ENCODE data around the gene UNKL. TPM values are rescaled to one million over a fixed set of nuclear protein-coding genes. Genes with fewer than 3 reads are reported as not detected.
"Not testable (repeated sequence)": the region's sequence is repeated elsewhere in the genome, so short reads cannot be mapped to it uniquely, and the experiment has no call there.

Gene UNKL
- total RNA-seq, 1 donor from 2014 or later = 14.5 TPM

GRCh38 chr16:1341495-1342420, 72.7 kb downstream of the UNKL start:
- DNase-seq (ENCODE audit: low spot score) = no peak

- no peak for DNase-seq (ENCODE audit: low spot score)
Observed at GRCh38 chr16:1340730-1341494, 73.6 kb downstream of the UNKL start.

- no peak for DNase-seq (ENCODE audit: low spot score)
Observed at GRCh38 chr16:1338855-1339675, 75.4 kb downstream of the UNKL start.

GRCh38 chr16:1338119-1338730, 76.3 kb downstream of the UNKL start:
- DNase-seq (ENCODE audit: low spot score) = no peak

GRCh38 chr16:1337486-1337885, 77.0 kb downstream of the UNKL start:
- no peak for DNase-seq (ENCODE audit: low spot score)

GRCh38 chr16:1336619-1337018, 77.9 kb downstream of the UNKL start:
- no peak for DNase-seq (ENCODE audit: low spot score)

- DNase-seq (ENCODE audit: low spot score) = no peak
Observed at GRCh38 chr16:1335996-1336395, 78.5 kb downstream of the UNKL start.

- DNase-seq (ENCODE audit: low spot score) = no peak
Observed at GRCh38 chr16:1335211-1335971, 79.1 kb downstream of the UNKL start.

- DNase-seq (ENCODE audit: low spot score) = no peak
Observed at GRCh38 chr16:1334739-1335138, 79.8 kb downstream of the UNKL start.

GRCh38 chr16:1333854-1334700, 80.4 kb downstream of the UNKL start:
- DNase-seq (ENCODE audit: low spot score) = no peak

- DNase-seq (ENCODE audit: low spot score) = no peak
Observed at GRCh38 chr16:1333149-1333812, 81.2 kb downstream of the UNKL start, which contains the start of gene BAIAP3. Gene BAIAP3, plus strand, starts transcription at chr16:1333645. Its CDS starts 4,905 bp downstream, at chr16:1338550.

GRCh38 chr16:1332618-1333148, 81.8 kb downstream of the UNKL start:
- no peak for DNase-seq (ENCODE audit: low spot score)

GRCh38 chr16:1331712-1332617, 82.5 kb downstream of the UNKL start:
- DNase-seq (ENCODE audit: low spot score) = no peak

GRCh38 chr16:1330931-1331711, 83.4 kb downstream of the UNKL start:
- DNase-seq (ENCODE audit: low spot score) = no peak

- no peak for DNase-seq (ENCODE audit: low spot score)
Observed at GRCh38 chr16:1330260-1330914, 84.1 kb downstream of the UNKL start.

GRCh38 chr16:1328961-1329360, 85.5 kb downstream of the UNKL start:
- DNase-seq (ENCODE audit: low spot score) = not testable (repeated sequence)

Measured in mesenteric fat pad (tissue), 1 donor.